GM23338 (cell line): ENCODE results near the gene RECQL5. TPM values are rescaled to one million over a fixed set of nuclear protein-coding genes. Genes with fewer than 3 reads are reported as not detected.

Source experiments
- ATAC-seq: fragments of 200-7000 bp; cut with Tn5 transposase; 3 replicates; pipeline ENCODE4 v1.9.1; 2020
- DNase-seq: peaks from one replicate; pipeline ENCODE4 v3.0.0-alpha.2; 2015; ENCODE audit warnings: low spot score
- H2AFZ ChIP-seq: fragments of 200-600 bp; sonication (generic); 2 replicates; pipeline ENCODE4 v1.8.0; 2016; ENCODE audit warnings: antibody characterized with exemption, mild to moderate bottlenecking, moderate library complexity
- H3F3A ChIP-seq: fragments of 200-600 bp; sonication (generic); replicated peaks from 2 replicates; pipeline ENCODE4 v1.8.0; 2017; ENCODE audit warnings: antibody characterized with exemption, mixed run types, low read depth
- H3K27ac ChIP-seq: fragments of 200-600 bp; sonication (generic); 2 replicates; pipeline ENCODE4 v1.6.1; 2016; ENCODE audit warnings: low read depth
- H3K27me3 ChIP-seq: fragments of 200-600 bp; sonication (generic); 2 replicates; pipeline ENCODE4 v1.8.0; 2016; ENCODE audit warnings: mild to moderate bottlenecking, mixed run types, moderate library complexity; ENCODE audit not compliant: insufficient read depth
- H3K36me3 ChIP-seq: fragments of 200-600 bp; sonication (generic); 2 replicates; pipeline ENCODE4 v1.8.0; 2016; ENCODE audit warnings: mild to moderate bottlenecking; ENCODE audit not compliant: insufficient read depth
- H3K4me1 ChIP-seq: fragments of 200-600 bp; sonication (generic); 2 replicates; pipeline ENCODE4 v1.8.0; 2016; ENCODE audit warnings: mild to moderate bottlenecking, moderate library complexity; ENCODE audit not compliant: insufficient read depth
- H3K4me2 ChIP-seq: fragments of 200-600 bp; sonication (generic); 2 replicates; pipeline ENCODE4 v1.7.1; 2017; ENCODE audit warnings: mixed run types
- H3K4me3 ChIP-seq: fragments of 200-600 bp; sonication (generic); 2 replicates; pipeline ENCODE4 v1.6.1; 2016; ENCODE audit warnings: mixed run types
- H3K79me2 ChIP-seq: fragments of 200-600 bp; sonication (generic); replicated peaks from 2 replicates; pipeline ENCODE4 v1.8.0; 2017; ENCODE audit warnings: mild to moderate bottlenecking; ENCODE audit not compliant: insufficient read depth
- H3K9me2 ChIP-seq: fragments of 200-600 bp; sonication (generic); 2 replicates; pipeline ENCODE4 v1.8.0; 2017; ENCODE audit not compliant: insufficient read depth
- H4K20me1 ChIP-seq: fragments of 200-600 bp; sonication (generic); replicated peaks from 2 replicates; pipeline ENCODE4 v1.8.0; 2017; ENCODE audit warnings: mild to moderate bottlenecking; ENCODE audit not compliant: insufficient read depth
- H3K27ac Mint-ChIP-seq: 2 replicates; pipeline ENCODE4 v1.8.0; 2020; ENCODE audit warnings: inconsistent platforms, mild to moderate bottlenecking, moderate library complexity, mixed read lengths
- H3K27me3 Mint-ChIP-seq: 3 replicates; pipeline ENCODE4 v1.8.0; 2022; ENCODE audit warnings: low read depth, mild to moderate bottlenecking, moderate library complexity, mixed read lengths, inconsistent platforms; ENCODE audit not compliant: insufficient read depth, poor library complexity
- H3K36me3 Mint-ChIP-seq: 3 replicates; pipeline ENCODE4 v1.8.0; 2021; ENCODE audit warnings: low read depth, mild to moderate bottlenecking, inconsistent platforms, moderate library complexity, mixed read lengths
- H3K4me1 Mint-ChIP-seq: 3 replicates; pipeline ENCODE4 v1.8.0; 2020; ENCODE audit warnings: mild to moderate bottlenecking, inconsistent platforms, mixed read lengths
- H3K4me3 Mint-ChIP-seq: 3 replicates; pipeline ENCODE4 v1.8.0; 2021; ENCODE audit warnings: moderate library complexity, mild to moderate bottlenecking, inconsistent platforms, mixed read lengths
- H3K9me3 Mint-ChIP-seq: 3 replicates; pipeline ENCODE4 v1.8.0; 2020; ENCODE audit warnings: moderate library complexity, mild to moderate bottlenecking, inconsistent platforms, mixed read lengths
- ZNF462 ChIP-seq: fragments of 250-450 bp; sonication (Bioruptor Pico); IDR thresholded peaks from 2 replicates; pipeline ENCODE4 v1.5.0; 2020; ENCODE audit warnings: mild to moderate bottlenecking, moderate library complexity
- polyA plus RNA-seq: library from polyadenylated mRNA; unstranded; fragments of >200 nt; fragmentation: Nextera tagmentation; extraction: Ambion mirVana; gene quantifications from 2 replicates; pipeline ENCODE4 v1.2.1, GENCODE V29; 2016
- total RNA-seq: library from RNA; depleted of rRNA; stranded (reverse); fragments of >200 nt; shearing (Covaris generic); gene quantifications from 2 replicates; pipeline ENCODE4 v1.2.3, GENCODE V29; 2014
- TF ChIP-seq, protein P1 (sequence below), 2 experiments: fragments of 200-600 bp in 1 of 2; sonication (generic) in 1 of 2; conservative IDR thresholded peaks; 2 replicates each; pipeline versions ENCODE4 v1.5.1 to v1.6.1; 2016 to 2017; ENCODE audit warnings: antibody characterized with exemption in 2 of 2, low read depth in 2 of 2, mild to moderate bottlenecking in 2 of 2, moderate library complexity in 1 of 2

RECQL5 gene
- total and polyA plus RNA-seq, 2 experiments from 2014 or later, result 20.0 to 23.3 TPM

DNA sequence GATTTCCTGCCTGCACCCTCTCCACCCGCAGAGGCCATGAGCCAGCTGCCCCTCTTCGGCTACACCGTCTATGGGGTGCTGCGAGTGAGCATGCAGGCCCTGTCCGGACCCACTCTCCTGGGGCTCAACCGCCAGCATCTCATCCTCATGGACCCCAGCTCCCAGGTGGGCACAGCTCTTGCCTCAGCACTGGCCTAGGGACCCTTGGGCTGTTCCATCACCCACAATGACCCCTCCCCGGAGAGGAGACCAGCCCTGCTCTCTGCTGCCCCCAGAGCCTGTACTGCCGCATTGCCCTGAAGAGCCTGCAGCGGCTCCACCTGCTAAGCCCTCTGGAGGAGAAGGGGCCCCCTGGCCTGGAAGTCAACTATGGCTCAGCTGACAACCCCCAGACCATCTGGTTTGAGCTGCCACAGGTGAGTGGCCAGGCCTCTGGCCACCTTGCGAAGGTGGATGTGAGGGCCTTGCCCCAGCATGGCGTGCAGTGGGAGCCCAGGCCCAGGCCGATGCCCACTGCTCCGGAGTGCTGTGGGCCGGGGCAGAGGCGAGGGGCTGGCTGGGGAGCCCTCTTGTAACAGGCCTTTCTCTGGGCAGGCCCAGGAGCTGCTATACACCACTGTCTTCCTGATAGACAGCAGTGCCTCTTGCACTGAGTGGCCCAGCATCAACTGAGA is 41.0 kb downstream of the RECQL5 start:
- Histone ChIP-seq H3K4me2 (no peak overlapping the region), H3K27me3 (no peaks in the 10 kb centered on the region), H3K4me1 (no peaks in the 10 kb centered on the region), H2AFZ (no peak overlapping the region), H3K4me3 (no peak overlapping the region), H3K36me3 (no peaks in the 10 kb centered on the region; the same call in 1 of the 2 replicates), H3K79me2 (no peaks in the 10 kb centered on the region), H3K27ac (no peak overlapping the region), H3F3A (no peaks in the 10 kb centered on the region), H4K20me1 (no peaks in the 10 kb centered on the region), H3K9me2 (no peaks in the 10 kb centered on the region)
- ATAC-seq (peak; percentile 91), DNase-seq (peak; percentile 91)
- TF ChIP-seq ZNF462 (CRISPR knock-in tag), result no peak
- TF ChIP-seq, protein P1, sequence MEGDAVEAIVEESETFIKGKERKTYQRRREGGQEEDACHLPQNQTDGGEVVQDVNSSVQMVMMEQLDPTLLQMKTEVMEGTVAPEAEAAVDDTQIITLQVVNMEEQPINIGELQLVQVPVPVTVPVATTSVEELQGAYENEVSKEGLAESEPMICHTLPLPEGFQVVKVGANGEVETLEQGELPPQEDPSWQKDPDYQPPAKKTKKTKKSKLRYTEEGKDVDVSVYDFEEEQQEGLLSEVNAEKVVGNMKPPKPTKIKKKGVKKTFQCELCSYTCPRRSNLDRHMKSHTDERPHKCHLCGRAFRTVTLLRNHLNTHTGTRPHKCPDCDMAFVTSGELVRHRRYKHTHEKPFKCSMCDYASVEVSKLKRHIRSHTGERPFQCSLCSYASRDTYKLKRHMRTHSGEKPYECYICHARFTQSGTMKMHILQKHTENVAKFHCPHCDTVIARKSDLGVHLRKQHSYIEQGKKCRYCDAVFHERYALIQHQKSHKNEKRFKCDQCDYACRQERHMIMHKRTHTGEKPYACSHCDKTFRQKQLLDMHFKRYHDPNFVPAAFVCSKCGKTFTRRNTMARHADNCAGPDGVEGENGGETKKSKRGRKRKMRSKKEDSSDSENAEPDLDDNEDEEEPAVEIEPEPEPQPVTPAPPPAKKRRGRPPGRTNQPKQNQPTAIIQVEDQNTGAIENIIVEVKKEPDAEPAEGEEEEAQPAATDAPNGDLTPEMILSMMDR (conservative IDR thresholded peaks at IDR 0.05; ENCODE audit: low read depth in 2 of 2), result peak; percentile 78 to 87
- no peaks in the 10 kb centered on the region for H3K9me3 Mint-ChIP-seq
- peaks cover 20% of the 10 kb centered on the region for H3K27me3 Mint-ChIP-seq
- no peaks in the 10 kb centered on the region for H3K36me3 Mint-ChIP-seq
- H3K4me1 Mint-ChIP-seq, result no peaks in the 10 kb centered on the region; the same call in 2 of the 3 replicates
- no peak overlapping the region for H3K27ac Mint-ChIP-seq
- no peak overlapping the region for H3K4me3 Mint-ChIP-seq
